Activated CD8-positive, alpha-beta memory T cell treated with anti-CD3 and anti-CD28 coated beads, Interleukin-2, amount 50 U/mL, for 4 hours (primary cell): ENCODE data around the gene ZMIZ1.

ENCODE experiments used
- DNase-seq: peaks from one replicate; pipeline ENCODE4 v3.0.0-alpha.2; 2020

ZMIZ1 gene

DNA sequence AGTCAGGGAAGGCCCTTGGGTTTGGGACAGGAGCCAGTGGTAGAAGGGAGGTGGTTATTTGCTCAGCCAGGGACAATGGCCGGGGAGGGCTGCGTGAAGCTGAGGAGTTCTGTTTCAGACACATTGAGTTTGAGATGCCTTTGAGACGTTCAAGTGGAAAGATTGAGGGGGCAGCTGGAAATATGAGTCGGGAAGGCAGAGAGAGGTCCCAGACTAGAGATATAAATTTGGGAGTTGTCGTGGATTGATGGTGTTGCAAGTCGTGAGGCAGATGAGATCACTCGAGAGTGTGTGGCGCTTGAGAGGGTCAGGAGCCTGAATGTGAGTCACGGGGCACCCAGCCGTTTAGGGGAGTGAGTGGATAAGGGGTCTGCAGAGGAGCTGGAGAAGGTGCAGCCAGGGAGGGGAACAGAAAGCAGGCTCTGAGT lies 73.3 kb downstream of the ZMIZ1 start:
- DNase-seq, result no peak

DNA sequence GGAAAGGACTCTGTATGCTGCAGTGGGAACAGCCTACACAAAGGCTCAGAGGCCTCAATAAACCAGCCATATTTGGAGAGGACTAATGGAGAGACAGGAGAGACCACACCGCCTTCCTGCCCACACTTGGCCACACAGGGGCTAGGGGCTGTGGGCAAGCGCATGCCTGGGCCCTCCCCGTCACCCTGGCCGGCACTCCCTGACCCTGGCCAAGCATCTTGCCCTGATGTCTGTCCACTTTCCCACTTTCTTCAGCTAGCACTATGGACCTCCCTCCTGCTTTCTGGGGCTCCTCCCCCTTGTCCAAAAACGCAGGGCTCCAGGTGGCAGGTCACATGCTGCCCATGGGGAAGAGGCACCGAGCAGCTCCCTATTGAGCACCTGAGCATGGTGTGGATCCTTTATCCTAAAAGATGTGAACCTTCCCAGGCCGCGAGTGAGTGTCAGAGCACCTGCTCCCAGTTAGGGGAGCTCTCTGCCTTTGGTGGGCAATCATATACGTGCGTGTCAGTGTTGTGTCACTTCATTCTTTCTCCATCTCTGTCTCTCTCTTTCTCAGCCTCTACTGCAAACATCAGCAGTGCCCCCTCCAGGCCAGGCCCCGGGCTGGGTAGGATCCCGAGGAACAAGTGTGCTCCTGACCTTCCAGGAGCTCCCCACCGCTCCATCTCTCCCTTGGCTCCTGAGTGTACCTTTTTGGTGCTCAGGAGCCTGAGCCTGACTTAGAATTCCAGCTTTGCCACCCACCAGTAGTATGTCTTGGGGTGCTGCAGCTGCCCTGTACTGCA lies 74.0 kb downstream of the ZMIZ1 start:
- no peak for DNase-seq

DNA sequence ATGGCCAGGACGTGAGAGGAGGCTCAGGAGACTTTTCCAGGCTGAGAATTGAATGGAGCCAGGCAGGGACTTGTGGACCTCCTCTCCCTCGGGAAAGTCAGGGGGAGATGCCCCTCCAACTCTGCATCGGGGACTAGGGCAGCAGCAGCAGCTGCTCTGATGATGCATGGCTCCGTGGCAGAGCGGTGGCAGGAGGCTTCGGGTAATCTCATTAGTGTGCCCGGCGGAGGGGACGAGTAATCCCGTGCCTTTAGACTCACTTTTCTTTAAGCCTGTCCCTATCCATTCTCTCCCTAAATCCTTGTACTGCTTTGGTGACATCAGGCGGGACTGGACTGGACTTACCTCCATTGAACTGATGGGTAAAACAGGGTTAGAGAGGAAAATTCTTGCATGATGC lies 75.1 kb downstream of the ZMIZ1 start:
- DNase-seq, result no peak

DNA sequence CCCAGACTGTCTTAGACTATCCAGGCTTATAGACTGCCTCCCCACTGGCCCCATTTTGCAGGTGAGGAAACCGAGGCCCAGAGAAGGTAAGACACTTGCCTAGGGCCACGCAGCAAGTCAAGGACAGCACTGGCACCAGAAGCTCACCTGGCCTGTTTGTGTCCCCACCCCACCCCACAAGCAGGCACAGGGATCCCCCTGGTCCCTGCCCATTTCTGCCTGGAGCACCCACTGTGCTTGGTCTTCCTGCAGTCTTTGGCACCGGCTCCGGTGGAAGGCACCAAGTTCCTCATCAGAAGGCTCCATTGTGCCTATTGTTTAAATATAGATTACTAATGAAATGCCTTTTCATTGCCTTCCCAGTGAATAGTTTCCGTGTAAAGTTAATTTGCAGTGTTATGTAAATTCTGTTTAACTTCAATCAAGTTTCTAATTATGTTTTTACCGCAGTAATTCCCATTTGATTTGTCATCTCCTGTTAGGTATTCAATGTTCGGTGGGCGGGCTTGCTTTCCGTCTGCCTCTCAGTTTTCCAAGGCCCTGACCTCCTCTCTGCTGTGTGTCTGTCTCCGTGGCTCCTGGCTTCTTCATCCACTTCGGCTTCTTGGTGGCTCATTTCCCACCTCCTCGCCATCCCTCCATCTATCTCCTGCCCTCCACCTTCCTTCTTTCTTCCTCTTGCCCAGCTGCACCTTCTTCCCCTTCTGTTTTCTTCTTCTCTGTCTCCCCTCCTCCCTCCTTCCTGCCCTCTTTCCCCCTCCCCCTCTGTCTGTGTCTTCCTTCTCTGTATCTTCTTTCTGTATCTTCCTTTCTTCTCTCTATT lies 75.8 kb downstream of the ZMIZ1 start:
- no peak for DNase-seq

DNA sequence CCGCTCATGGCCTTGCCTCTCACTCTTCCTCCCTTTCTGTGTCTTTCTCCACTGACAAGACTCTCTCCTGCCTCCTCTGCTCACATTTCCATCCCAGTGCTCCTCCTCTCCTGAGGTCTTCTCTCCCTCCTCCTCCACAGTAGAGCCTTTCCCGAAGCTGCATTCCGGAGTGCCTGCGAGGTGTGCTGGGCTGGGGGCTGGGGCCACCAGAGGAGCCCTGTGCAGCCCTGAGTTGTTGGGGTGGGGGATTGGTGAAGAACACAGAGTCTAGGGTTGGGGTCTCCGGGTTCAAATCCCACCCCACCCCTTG lies 76.4 kb downstream of the ZMIZ1 start:
- no peak for DNase-seq

DNA sequence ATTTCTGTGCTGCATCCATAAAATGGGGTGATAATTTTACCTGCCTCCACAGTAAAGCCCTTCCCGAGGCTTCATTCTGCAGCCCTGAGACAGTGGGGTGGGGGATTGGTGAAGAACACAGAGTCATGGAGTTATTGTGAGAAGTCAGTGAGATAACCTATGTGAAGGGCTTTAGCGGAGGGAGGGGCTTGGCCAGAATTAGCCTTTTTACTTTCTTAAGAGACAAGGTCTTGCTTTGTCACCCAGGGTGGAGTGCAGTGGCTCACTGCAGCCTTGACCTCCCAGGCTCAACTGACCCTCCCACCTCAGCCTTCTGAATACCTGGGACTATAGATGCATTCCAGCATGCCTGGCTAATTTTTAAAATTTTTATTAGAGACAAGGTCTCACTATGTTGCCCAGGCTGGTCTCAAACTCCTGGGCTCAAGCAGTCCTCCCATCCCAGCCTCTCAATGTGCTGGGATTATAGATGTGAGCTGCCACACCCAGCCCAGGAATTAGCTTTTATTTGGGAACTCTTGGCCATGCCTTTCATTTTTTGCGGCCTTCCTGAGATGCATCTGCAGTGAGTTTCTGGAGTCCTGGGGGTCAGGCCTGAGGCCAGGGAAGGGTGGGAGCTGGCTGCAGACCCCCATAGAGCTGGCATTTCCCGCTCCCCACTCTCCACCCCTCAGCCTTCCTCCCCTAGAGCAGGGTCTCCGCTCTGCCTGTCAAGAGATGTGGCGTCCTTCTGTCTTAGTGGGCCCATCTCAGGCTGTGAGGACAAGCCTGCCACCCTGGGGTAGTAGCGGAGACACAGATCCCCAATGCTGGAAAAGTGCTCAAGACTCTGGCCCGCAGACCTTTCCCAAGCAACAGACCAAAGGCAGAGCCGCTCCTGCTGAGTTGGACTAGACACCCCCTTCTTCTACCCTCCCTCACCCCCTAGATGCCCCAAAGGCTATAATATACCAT lies 77.0 kb downstream of the ZMIZ1 start:
- no peak for DNase-seq

DNA sequence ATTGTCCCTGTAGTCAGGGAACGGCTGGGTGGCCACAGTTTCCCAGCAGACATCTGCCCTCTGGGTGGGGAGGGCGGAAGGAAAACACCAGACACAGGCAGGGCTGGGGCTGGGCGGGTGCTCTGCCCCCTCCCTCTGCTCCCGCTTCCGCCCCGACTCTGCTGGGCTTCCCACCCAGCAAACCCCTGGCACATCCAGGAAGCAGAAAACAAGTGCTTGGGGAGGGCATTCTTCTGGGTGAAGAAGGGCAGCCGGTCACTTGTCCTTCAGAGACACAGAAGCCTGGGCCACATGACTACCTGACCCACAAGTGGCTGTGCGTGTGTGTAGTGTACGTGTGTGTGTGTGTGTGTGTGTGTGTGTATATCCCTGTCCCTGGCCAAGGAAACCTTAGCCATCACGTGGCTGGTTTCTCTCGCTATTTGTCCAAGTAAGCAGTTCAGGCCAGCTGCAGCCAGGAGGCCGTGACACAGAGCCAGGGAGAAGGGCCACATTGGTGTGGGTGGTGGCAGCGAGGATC lies 77.9 kb downstream of the ZMIZ1 start:
- DNase-seq, result no peak

DNA sequence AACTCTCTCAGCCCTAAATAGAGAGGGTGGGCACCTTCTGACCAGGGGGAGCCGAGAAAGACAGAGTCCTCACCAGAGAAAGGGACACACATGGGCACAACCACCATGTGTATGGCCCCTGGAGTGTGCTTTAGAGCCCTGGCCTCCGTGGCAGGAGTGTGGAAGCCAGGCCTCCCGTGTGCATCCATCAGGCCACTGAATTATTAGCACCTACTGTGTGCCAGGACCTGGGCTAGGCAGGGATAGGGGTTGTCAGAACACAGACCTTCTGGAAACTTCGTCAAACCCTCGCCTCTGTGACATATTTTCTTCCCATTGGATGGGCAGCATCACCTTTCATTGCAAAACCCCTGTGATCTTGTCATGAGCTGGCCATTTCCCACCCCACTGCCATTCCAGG lies 78.5 kb downstream of the ZMIZ1 start:
- DNase-seq, result no peak

DNA sequence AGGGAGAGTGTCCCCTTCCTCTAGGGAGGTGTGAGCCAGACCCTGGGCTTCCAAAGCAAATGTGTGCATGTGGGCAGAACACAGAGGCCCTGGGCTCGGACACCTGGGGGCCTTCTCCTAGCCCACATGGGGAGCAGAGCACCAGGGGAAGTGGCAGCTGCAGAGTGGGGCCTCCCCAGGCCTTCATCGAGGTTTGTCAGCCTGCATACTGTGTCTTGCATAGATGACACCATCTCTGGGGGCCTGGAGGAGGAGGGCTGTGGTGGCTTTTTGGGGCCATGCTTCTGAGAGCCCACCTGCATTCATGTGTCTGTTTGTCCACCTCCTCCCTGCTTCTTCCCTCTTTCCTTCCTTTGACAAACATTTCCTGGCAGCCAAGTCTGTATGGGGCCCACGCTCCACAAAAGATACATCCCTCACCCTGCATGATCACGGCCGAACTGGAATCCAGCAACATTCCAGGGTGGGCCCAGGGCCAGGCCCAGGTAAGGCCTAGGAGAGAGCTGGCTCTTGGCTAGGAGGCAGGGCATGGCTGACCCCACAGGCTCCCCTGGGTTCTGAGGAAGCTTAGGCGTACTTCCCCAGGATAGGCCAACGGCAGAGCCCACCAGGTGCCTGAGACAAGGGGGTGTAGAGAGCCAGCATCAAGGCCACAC lies 79.2 kb downstream of the ZMIZ1 start:
- DNase-seq, result no peak

DNA sequence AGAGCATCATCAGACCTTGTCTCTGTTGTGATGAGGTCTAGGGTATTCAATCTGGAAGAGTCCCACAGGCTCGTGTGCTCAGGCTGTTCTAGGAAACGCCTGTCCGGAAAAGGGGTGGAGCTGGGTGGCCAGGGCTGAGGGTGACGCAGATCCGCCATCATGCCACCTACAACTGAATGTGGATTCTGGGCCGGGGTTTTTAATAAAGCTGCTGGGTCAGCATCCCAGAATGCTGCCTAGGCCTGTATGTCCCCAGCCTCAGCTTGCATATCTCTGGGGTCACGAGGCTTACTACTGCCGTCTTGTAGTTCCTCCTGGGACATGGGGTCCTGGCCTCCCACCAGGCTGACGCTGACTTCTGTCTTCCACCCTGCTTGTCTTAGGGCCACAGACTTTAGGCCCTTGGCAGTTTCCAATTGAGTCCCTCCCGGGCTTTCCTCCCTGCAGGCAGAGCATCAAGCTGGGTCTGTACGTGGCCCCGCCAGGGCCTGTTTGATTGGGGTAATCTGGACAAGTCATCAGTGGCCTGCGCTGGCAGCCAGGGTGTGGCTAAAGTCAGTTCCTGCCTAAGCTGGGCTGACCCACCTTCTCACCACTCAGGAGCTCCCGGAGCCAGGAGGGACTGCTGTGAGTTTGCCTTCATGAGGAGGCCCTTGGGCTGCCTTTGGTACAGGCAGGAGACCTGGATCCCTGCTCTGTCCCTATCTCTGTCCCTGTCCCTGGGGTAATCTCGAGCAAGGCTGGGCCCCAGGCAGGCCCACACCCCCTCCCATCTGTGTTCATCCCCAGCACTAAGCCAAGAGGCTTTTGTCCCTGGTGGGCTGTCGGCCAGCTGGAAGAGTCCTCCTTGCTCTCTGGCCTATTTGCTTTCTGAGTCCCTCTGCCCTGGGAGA lies 79.9 kb downstream of the ZMIZ1 start:
- DNase-seq, result no peak

DNA sequence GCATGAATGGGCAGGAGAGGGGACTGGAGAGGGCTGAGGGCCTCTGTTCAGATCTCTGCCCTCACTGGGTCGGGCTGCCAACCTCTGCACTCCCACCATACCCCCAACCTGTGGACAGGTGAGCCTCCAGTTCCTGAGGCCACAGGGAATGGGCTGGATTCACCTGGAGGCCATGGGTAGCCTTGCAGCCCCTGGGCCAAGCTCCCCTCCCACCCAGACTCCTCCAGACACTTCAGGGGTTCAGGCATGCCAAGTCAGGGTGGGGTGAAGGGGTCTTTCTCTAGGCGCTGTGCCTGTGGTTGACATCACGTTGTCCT lies 80.5 kb downstream of the ZMIZ1 start:
- no peak for DNase-seq

DNA sequence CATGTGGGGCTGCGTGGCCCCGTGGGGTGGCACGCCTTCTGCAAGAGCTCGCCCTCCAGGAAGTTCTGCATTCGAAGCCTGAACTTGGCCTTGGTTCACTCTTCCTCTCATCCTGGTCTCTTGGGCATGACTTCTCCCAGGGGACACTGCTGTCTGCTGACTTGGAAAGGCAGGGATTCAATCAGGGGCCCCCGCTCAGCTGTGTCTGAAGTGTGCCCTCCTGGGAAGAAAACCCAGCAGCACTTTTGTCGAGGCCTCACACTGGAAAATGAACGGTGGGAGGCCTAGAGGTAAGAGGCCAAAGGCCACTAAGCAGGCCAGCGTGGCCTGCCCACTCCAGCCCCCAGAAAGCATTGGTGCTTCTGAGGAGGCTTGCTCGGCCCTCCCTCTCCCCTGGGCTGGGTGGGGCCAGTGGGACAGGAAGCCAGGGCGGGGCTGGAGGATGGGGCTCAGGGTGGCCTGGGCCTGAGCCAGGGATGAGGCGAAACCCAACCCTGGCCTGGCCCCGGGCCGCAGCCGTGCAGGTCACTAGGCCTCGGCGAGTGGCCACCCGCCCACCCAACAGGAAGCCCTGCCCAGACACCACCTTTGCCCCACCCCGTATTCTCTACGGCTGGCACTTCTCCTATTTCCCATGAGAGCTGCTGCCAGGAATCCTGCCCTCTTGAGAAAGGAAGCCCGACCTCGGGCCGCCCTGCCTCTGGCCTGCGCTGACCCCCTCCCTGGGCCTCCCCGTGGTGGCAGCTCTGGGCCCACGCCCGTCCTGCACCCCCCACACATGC lies 81.1 kb downstream of the ZMIZ1 start:
- DNase-seq, result no peak

DNA sequence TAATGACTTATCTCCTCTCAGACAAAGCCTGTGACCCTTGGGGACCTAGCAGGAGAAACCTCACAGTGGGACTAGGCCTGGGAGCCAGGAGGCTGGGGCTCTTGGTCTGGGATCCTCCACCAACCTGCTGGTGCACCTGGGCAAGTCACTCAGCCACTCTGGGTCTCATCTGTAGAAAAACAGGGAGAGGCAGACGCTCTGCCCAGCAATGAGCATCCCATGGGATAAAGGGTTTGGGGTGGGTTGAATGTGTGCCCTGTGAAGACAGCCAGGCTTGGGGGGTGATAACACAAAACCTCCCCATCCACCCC lies 81.6 kb downstream of the ZMIZ1 start:
- DNase-seq, result no peak

DNA sequence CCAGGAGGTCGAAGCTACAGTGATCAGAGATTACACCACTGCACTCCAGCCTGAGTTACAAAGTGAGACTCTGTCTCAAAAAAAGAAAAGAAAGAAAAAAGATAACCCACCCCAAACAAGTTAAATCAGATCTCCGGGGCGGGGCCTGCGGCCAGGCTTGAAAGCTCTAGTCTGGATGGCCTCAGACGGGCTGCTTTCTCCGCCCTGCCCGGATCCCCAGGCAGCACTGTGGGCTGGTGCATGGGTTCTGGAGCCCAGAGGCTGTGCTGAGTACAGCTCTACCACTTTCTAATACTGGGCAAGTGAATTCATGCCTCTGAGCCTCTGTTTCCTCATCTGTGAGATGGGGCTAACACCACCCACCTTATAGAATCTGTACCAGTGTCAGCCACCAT lies 83.7 kb downstream of the ZMIZ1 start:
- no peak for DNase-seq

DNA sequence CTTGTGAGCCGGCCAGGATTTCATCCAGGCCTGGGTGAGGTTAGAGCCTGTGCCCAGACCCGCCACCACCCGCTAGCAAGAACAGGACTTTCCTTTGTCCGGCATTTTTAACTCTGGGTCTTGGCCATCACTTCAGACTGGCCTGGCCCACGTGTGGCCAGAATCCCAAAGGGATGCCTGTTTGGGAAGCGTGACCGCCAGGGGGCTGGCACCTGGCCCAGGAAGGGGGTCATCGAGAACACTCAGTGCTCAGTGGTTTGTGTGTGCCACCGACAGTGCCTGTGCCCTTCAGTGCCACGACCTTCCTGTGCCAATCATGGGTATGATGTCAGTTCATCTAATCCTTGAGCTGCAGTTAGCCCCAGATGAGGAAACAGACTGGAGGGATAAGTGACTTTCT lies 85.0 kb downstream of the ZMIZ1 start:
- DNase-seq, result no peak

DNA sequence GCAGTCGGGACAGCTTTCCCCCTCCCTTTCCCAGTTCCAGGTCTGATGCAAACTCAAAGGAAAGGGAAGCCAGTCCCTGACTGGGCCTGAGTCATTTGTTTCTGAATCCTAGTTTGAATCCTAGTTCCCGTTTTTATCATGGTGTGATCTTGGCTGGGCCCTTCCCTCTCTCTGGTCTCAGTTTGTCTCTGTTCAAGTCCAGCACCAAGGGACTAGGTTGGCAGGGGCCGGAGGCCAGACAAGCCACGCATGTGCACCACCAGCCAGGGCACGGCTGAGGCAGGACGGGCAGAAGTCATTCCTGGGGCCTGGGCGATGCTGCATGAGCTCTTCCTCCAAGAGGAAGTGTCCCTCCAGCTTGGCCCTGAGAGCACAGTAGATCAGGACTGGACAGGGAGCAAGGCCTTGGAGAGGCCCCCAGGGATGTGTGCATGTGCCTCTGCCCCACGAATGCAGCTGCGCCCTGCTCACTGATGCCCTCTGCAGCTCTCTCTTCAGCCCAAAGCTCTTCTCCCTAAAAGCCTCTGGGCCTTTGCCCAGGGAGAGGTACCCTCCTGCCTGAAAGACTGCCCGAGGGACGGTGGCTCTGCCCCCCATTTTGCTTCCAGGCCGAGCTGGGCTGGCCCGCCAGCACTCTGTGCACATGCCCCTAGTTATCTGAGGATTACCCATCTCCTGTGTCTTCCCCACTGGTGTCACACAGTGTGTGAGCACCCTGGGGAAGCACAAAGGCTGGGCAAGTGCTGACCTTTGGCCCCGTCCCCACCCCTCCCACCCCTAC lies 86.7 kb downstream of the ZMIZ1 start:
- no peak for DNase-seq

DNA sequence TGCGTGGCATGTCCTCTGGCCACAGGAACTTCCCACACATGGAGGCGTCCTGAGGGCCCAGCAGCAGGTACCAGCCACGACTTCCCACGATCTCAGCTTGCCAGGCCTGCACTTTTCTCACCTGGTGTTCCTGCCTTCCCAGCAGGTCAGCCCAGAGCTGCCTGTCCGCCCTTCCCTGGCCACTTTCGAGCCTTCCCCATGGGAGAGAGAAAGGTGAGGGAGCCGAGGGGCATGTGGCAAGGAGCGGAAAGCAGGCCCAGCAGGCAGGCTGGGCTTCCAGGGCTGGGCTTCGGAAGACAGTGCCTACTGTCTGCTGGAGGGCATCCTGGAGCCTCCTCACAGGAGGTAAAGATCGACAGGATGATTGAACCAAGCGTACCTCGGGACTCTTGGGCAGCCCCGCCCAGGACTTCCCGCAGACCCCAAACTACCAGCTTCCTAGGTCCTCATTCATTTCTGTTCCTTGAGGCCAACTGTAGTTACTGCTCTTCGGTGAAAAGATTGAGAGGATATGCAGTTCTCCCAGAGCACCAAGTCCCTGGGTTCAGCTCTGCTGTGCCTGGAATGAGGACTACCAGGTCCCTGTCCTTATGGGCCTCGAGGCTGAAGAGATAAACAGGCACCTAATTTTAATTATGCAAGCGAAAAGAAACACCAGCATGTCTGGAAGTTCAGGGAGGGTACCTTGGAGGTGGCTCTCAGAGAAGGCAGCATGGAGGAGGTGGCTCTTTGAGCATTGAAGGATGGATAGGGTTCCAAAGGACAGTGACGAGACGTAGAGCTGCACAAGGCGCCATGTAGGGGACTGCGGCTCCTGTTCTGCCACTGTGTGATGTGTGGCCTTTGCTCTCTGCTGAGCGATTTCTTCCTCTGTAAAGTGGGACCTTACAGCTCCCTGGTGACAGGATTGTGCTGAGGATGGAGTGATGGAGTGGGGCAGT lies 87.8 kb downstream of the ZMIZ1 start:
- DNase-seq, result no peak

DNA sequence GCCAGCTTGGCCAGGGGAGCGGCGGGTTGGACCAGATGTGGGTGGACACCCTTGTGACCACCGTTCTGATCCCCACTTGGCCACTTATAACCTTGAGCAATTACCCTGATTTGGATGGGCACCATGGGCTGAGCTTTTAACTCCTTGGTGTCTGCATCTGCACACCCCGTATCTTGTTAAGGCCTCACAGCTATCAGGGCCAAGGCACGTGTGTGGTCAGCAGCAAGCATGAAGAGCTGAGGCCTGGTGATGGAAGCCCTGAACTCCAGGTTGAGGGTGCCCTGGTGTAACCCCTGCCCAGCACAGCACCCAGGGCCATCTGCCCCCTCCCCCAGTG lies 89.2 kb downstream of the ZMIZ1 start:
- no peak for DNase-seq

DNA sequence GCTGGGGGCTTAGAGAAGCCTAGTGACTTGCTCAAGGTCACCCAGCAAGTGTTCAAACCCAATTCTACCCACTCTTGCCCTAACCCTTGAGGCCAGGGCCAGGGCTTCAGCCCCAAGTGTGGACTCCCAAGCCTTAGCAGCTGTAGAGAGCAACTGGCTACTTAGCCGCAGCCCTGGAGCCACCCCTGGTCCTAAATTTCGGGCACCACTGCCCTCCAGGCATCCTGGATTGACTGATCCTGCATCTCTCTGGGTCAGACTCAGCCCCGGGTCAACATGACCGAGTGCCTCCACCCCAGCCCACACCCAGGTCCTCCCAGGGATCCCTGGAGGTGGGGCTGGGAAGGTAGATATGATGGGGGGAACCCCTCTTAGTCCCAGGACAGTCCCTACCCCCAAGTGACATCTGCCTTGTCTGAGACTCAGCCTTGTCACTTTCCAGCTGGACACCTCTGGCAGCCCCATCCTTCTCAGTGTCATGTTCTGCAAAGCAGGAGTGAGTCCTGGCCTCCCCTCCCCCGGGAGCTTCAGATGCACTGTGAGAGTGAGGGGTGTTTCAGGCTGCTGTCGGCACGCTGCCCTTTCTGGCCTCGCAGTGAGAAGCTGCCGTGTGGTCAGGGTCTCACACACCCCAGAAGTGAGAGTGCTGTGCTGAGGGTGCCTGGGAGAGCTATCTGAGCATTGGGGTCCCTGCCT lies 89.8 kb downstream of the ZMIZ1 start:
- no peak for DNase-seq
